ENCODE results near the gene OR10G4. TPM values are rescaled to one million over a fixed set of nuclear protein-coding genes. Genes with fewer than 3 reads are reported as not detected.

The OR10G4 gene
- total RNA-seq, 1 experiment from 2014 or later, result not detected

DNA sequence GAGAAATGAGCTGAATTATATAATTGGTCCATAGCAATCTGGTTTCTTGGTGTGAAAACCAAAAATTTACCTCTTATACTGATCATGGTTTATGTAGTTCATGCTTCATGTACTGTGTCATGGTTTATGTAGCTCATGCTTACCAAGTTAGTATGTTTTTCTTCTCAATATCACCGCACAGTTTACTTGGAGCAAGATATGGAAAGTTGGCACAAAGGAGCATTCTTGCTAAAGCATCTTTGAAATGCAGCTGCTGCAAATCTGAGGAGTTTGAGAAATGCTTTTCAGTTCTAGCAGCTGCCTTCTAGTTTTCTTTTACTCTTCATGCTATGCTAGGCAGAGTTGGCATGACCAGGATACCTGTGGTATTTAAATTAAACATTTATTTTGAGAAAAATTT, 23.9 kb downstream of the OR10G4 start:
- H3K27ac ChIP-seq (ENCODE audit: low read length), result no peak overlapping the region
- no peaks in the 10 kb centered on the region for H3K4me1 ChIP-seq (ENCODE audit: low read length)
- H3K9me3 ChIP-seq (ENCODE audit: low read length), result no peaks in the 10 kb centered on the region
- H3K9ac ChIP-seq (ENCODE audit: low read length), result no peak overlapping the region
- H3K9me2 ChIP-seq (replicated peaks; ENCODE audit: insufficient read depth, low read length), result no peaks in the 10 kb centered on the region
- no peak overlapping the region for H3K4me2 ChIP-seq (ENCODE audit: low read depth, low read length, poor library complexity, severe bottlenecking)
- no peaks in the 10 kb centered on the region for H3K36me3 ChIP-seq (ENCODE audit: insufficient read depth, low read length)
- no peaks in the 10 kb centered on the region for H3K79me2 ChIP-seq (ENCODE audit: low read length)
- no peaks in the 10 kb centered on the region for H4K20me1 ChIP-seq (ENCODE audit: insufficient read depth, low read depth, low read length)
- no peak for DNase-seq
- H3K4me3 ChIP-seq (ENCODE audit: low read length), result no peak overlapping the region
- H2AFZ ChIP-seq (ENCODE audit: low read length), result no peak overlapping the region
- H3K27me3 ChIP-seq (ENCODE audit: low read length), result no peaks in the 10 kb centered on the region

DNA sequence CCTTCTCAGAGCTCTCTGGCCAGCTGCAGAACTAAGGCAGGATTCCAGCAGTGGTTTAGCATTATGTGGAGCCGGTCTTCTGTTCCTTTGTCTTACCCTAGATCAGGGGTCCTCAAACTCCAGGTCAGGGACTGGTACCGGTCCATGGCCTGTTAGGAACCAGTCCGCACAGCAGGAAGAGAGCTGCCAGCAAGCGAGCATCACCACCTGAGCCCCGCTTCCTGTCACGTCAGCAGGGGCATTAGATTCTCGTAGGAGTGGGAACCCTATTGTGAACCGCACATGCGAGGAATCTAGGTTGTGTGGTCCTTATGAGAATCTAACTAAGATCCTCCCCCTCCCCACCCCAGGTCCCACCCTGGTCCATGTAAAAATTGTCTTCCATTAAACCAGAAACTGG, 26.8 kb downstream of the OR10G4 start:
- H3K9me3 ChIP-seq (ENCODE audit: low read length), result no peaks in the 10 kb centered on the region
- H3K27me3 ChIP-seq (ENCODE audit: low read length), result no peaks in the 10 kb centered on the region
- no peaks in the 10 kb centered on the region for H3K4me1 ChIP-seq (ENCODE audit: low read length)
- H3K79me2 ChIP-seq (ENCODE audit: low read length), result no peaks in the 10 kb centered on the region
- no peaks in the 10 kb centered on the region for H3K36me3 ChIP-seq (ENCODE audit: insufficient read depth, low read length)
- no peak for DNase-seq
- no peak overlapping the region for H3K4me2 ChIP-seq (ENCODE audit: low read depth, low read length, poor library complexity, severe bottlenecking)
- no peaks in the 10 kb centered on the region for H4K20me1 ChIP-seq (ENCODE audit: insufficient read depth, low read depth, low read length)
- H3K9ac ChIP-seq (ENCODE audit: low read length), result no peak overlapping the region
- H3K27ac ChIP-seq (ENCODE audit: low read length), result no peak overlapping the region
- H2AFZ ChIP-seq (ENCODE audit: low read length), result no peak overlapping the region
- H3K9me2 ChIP-seq (replicated peaks; ENCODE audit: insufficient read depth, low read length), result no peaks in the 10 kb centered on the region
- H3K4me3 ChIP-seq (ENCODE audit: low read length), result no peak overlapping the region

DNA sequence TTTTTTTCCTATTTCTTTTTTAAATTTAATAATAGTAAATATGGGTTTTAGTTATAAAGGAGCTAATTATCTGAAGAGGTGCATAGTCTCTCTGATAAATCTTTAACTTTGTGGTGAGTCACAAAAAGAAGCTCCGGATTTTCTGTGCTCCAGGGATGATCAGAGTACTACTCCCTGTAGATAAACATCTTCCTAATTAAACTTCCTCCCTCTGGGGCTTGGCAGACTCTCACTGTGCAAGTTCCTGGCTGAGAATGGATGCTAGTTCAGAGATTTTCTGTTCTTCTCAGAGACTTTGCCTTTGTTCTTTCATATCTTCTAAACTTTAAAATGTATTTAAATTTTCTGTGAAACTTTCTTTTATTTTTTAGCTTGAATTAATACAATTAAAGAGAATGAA, 28.5 kb downstream of the OR10G4 start, which contains the start of gene OR10G7:
Gene OR10G7 (minus strand): TSS at position 72 of the 400 bp plus-strand sequence. CDS start 2,324 bp downstream, outside the sequence.
- Histone ChIP-seq H3K4me2 (ENCODE audit: low read depth, low read length, poor library complexity, severe bottlenecking) (no peak within 1 kb of the TSS), H3K4me3 (ENCODE audit: low read length) (no peak within 1 kb of the TSS), H3K27me3 (ENCODE audit: low read length) (no peaks in the 10 kb centered on the region), H4K20me1 (ENCODE audit: insufficient read depth, low read depth, low read length) (no peaks in the 10 kb centered on the region), H2AFZ (ENCODE audit: low read length) (no peak within 1 kb of the TSS), H3K36me3 (ENCODE audit: insufficient read depth, low read length) (no peaks in the 10 kb centered on the region), H3K27ac (ENCODE audit: low read length) (no peak within 1 kb of the TSS), H3K9me2 (replicated peaks; ENCODE audit: insufficient read depth, low read length) (no peaks in the 10 kb centered on the region), H3K9ac (ENCODE audit: low read length) (no peak within 1 kb of the TSS), H3K9me3 (ENCODE audit: low read length) (no peaks in the 10 kb centered on the region), H3K4me1 (ENCODE audit: low read length) (no peaks in the 10 kb centered on the region), H3K79me2 (ENCODE audit: low read length) (no peaks in the 10 kb centered on the region)
- no peak for DNase-seq

DNA sequence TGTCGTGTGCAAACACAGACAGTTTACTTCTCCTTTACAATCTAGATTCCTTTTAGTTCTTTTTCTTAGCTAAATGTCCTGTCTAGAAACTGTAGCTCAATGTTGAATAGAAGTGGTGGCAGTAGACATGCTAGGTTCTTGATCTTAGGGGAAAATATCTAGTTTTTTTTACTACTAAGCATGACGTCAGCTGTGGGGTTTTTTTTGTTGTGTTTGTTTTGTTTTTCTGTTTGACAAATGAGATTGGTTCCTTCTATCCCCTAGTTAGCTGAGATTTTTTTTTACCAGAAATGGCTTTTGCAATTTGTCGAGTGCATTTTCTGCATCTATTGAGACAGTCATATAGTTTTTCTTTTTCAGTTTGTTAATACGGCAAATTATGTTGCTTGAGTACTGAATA, 30.6 kb downstream of the OR10G4 start:
- Histone ChIP-seq H3K9me3 (ENCODE audit: low read length) (no peaks in the 10 kb centered on the region), H2AFZ (ENCODE audit: low read length) (no peak overlapping the region), H3K27me3 (ENCODE audit: low read length) (no peaks in the 10 kb centered on the region), H3K79me2 (ENCODE audit: low read length) (no peaks in the 10 kb centered on the region), H3K9ac (ENCODE audit: low read length) (no peak overlapping the region), H4K20me1 (ENCODE audit: insufficient read depth, low read depth, low read length) (no peaks in the 10 kb centered on the region), H3K4me2 (ENCODE audit: low read depth, low read length, poor library complexity, severe bottlenecking) (no peak overlapping the region), H3K4me3 (ENCODE audit: low read length) (no peak overlapping the region), H3K27ac (ENCODE audit: low read length) (no peak overlapping the region), H3K4me1 (ENCODE audit: low read length) (no peaks in the 10 kb centered on the region), H3K36me3 (ENCODE audit: insufficient read depth, low read length) (no peaks in the 10 kb centered on the region), H3K9me2 (replicated peaks; ENCODE audit: insufficient read depth, low read length) (no peaks in the 10 kb centered on the region)
- no peak for DNase-seq

DNA sequence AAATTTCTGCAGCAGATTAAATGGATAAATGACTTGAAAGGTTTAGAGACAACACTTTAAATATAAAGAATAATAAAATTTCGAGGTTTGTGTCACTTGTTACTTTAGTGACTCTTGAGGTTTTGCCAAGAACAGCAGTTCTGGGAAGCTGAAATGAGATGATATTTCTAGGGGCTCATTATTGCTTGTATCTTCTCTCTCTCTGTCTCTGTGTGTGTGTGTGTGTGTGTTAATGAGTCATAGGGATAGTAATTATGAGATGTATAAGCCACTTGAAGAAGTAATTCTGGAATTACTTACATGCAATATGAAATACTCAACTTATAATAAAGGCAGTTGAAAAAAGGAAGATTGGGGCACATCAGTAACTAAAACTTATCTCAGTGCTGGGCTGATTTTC, 38.0 kb downstream of the OR10G4 start:
- Histone ChIP-seq H2AFZ (ENCODE audit: low read length) (no peak overlapping the region), H3K9ac (ENCODE audit: low read length) (no peak overlapping the region), H3K9me3 (ENCODE audit: low read length) (no peaks in the 10 kb centered on the region), H3K4me2 (ENCODE audit: low read depth, low read length, poor library complexity, severe bottlenecking) (no peak overlapping the region), H3K36me3 (ENCODE audit: insufficient read depth, low read length) (no peaks in the 10 kb centered on the region), H3K4me1 (ENCODE audit: low read length) (no peaks in the 10 kb centered on the region), H3K9me2 (replicated peaks; ENCODE audit: insufficient read depth, low read length) (no peaks in the 10 kb centered on the region), H4K20me1 (ENCODE audit: insufficient read depth, low read depth, low read length) (no peaks in the 10 kb centered on the region), H3K27ac (ENCODE audit: low read length) (no peak overlapping the region), H3K4me3 (ENCODE audit: low read length) (no peak overlapping the region), H3K79me2 (ENCODE audit: low read length) (no peaks in the 10 kb centered on the region), H3K27me3 (ENCODE audit: low read length) (no peaks in the 10 kb centered on the region)
- DNase-seq, result no peak

DNA sequence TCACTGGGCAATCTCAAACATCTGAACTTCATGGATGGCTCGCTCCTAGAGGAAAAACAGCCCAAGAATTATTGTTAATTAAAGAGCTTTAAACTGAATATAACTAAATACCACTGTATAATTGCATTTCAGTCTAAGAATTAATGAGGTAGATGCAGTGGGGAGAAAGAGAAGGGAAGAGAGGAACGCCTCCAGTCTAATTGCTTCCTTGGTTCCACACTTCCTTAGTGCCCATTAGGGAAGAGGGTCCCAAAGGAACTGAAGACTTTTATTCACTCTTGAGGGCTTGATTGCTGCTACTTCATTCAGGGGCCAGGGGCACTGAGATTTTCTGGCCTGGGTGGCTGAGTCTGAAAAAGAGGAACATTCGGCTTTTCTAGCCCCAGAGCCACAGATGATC, 40.2 kb downstream of the OR10G4 start:
- no peak overlapping the region for H3K4me3 ChIP-seq (ENCODE audit: low read length)
- no peak overlapping the region for H3K4me2 ChIP-seq (ENCODE audit: low read depth, low read length, poor library complexity, severe bottlenecking)
- no peaks in the 10 kb centered on the region for H3K9me3 ChIP-seq (ENCODE audit: low read length)
- H3K79me2 ChIP-seq (ENCODE audit: low read length), result no peaks in the 10 kb centered on the region
- H3K4me1 ChIP-seq (ENCODE audit: low read length), result no peaks in the 10 kb centered on the region
- no peaks in the 10 kb centered on the region for H3K36me3 ChIP-seq (ENCODE audit: insufficient read depth, low read length)
- no peaks in the 10 kb centered on the region for H3K9me2 ChIP-seq (replicated peaks; ENCODE audit: insufficient read depth, low read length)
- H3K9ac ChIP-seq (ENCODE audit: low read length), result no peak overlapping the region
- no peak for DNase-seq
- H2AFZ ChIP-seq (ENCODE audit: low read length), result no peak overlapping the region
- H3K27me3 ChIP-seq (ENCODE audit: low read length), result no peaks in the 10 kb centered on the region
- no peaks in the 10 kb centered on the region for H4K20me1 ChIP-seq (ENCODE audit: insufficient read depth, low read depth, low read length)
- H3K27ac ChIP-seq (ENCODE audit: low read length), result no peak overlapping the region

Other genes with a start within 250 kb of the OR10G4 start
- not detected in 2 replicates for gene OR6M1, start 206.6 kb upstream of the OR10G4 start, total RNA-seq (2014; rRNA removed; shearing (Covaris generic); ENCODE audit: low replicate concordance)
- not detected in 2 replicates for gene TMEM225, start 127.3 kb upstream of the OR10G4 start, total RNA-seq (2014; rRNA removed; shearing (Covaris generic); ENCODE audit: low replicate concordance)
- not detected in 2 replicates for gene OR8D4, start 110.8 kb upstream of the OR10G4 start, total RNA-seq (2014; rRNA removed; shearing (Covaris generic); ENCODE audit: low replicate concordance)
- not detected in 2 replicates for gene OR4D5, start 73.4 kb upstream of the OR10G4 start, total RNA-seq (2014; rRNA removed; shearing (Covaris generic); ENCODE audit: low replicate concordance)
- not detected in 2 replicates for gene OR6T1, start 69.2 kb upstream of the OR10G4 start, total RNA-seq (2014; rRNA removed; shearing (Covaris generic); ENCODE audit: low replicate concordance)
- gene OR10S1, start 35.2 kb upstream of the OR10G4 start, total RNA-seq (2014; rRNA removed; shearing (Covaris generic); ENCODE audit: low replicate concordance), result not detected in 2 replicates
- not detected in 2 replicates for gene OR10G6, start 17.8 kb upstream of the OR10G4 start, total RNA-seq (2014; rRNA removed; shearing (Covaris generic); ENCODE audit: low replicate concordance)
- gene OR10G9, start 10.0 kb downstream of the OR10G4 start, total RNA-seq (2014; rRNA removed; shearing (Covaris generic); ENCODE audit: low replicate concordance), result not detected in 2 replicates
- gene OR10G8, start 13.8 kb downstream of the OR10G4 start, total RNA-seq (2014; rRNA removed; shearing (Covaris generic); ENCODE audit: low replicate concordance), result not detected in 2 replicates
- gene OR10G7, start 28.3 kb downstream of the OR10G4 start, total RNA-seq (2014; rRNA removed; shearing (Covaris generic); ENCODE audit: low replicate concordance), result not detected in 2 replicates
- gene VWA5A, start 102.5 kb downstream of the OR10G4 start, total RNA-seq (2014; rRNA removed; shearing (Covaris generic); ENCODE audit: low replicate concordance), result not detected in 2 replicates
- gene OR10D3, start 170.3 kb downstream of the OR10G4 start, total RNA-seq (2014; rRNA removed; shearing (Covaris generic); ENCODE audit: low replicate concordance), result not detected in 2 replicates
- not detected in 2 replicates for gene OR8G1, start 228.1 kb downstream of the OR10G4 start, total RNA-seq (2014; rRNA removed; shearing (Covaris generic); ENCODE audit: low replicate concordance)
- gene OR8G5, start 243.4 kb downstream of the OR10G4 start, total RNA-seq (2014; rRNA removed; shearing (Covaris generic); ENCODE audit: low replicate concordance), result not detected in 2 replicates

All from Karpas-422 (cell line).